H1 (cell line): ENCODE measurements around the gene DVL3. TPM values are rescaled to one million over a fixed set of nuclear protein-coding genes. Genes with fewer than 3 reads are reported as not detected.

Experiments
- CTCF ChIA-PET: fragments of 300-600 bp; sonication (Branson Sonifier 250); formaldehyde crosslinking; loops from one replicate; lab custom pipeline; 2021; ENCODE audit not compliant: partially characterized antibody; lab: Charles Lee
- POLR2A ChIA-PET: fragments of 300-600 bp; sonication (Branson Sonifier 250); formaldehyde crosslinking; loops from one replicate; lab custom pipeline; 2021; ENCODE audit warnings: inconsistent platforms; ENCODE audit not compliant: partially characterized antibody; lab: Charles Lee
- DNase-seq, 2 experiments: peaks; one replicate each; pipeline versions ENCODE4 v3.0.0 to v3.0.0-alpha.2; 2010 to 2022; ENCODE audit warnings: low spot score in 2 of 2, low read depth in 1 of 2, mixed read lengths in 1 of 2
- FAIRE-seq: peaks from 2 replicates; lab custom pipeline; 2011; peaks lifted over from hg19 to GRCh38; lab: Jason Lieb, UNC
- H2AFZ ChIP-seq: 2 replicates; pipeline ENCODE4 v1.8.1; 2012; ENCODE audit warnings: low read length, inconsistent platforms
- H2AK5ac ChIP-seq: 2 replicates; pipeline ENCODE4 v1.6.1; 2013; ENCODE audit warnings: low read depth, low read length
- H2BK120ac ChIP-seq: replicated peaks from 2 replicates; pipeline ENCODE3; 2013; ENCODE audit warnings: low read depth, low read length, inconsistent platforms
- H2BK12ac ChIP-seq: 2 replicates; pipeline ENCODE4 v1.6.1; 2013; ENCODE audit warnings: low read depth, low read length
- H2BK15ac ChIP-seq: 2 replicates; pipeline ENCODE4 v1.6.1; 2013; ENCODE audit warnings: low read length
- H2BK20ac ChIP-seq: 2 replicates; pipeline ENCODE4 v1.6.1; 2013; ENCODE audit warnings: low read length
- H2BK5ac ChIP-seq: 2 replicates; pipeline ENCODE4 v1.6.1; 2013; ENCODE audit warnings: low read depth, low read length
- H3K14ac ChIP-seq: 2 replicates; pipeline ENCODE4 v1.6.1; 2013; ENCODE audit warnings: inconsistent platforms; ENCODE audit not compliant: insufficient read length
- H3K18ac ChIP-seq: 2 replicates; pipeline ENCODE4 v1.6.1; 2013; ENCODE audit warnings: low read length; ENCODE audit errors: extremely low read depth
- H3K23ac ChIP-seq: 2 replicates; pipeline ENCODE4 v1.6.1; 2013; ENCODE audit warnings: inconsistent platforms; ENCODE audit not compliant: insufficient read length
- H3K23me2 ChIP-seq: 2 replicates; pipeline ENCODE4 v1.6.1; 2013; ENCODE audit warnings: low read depth, low read length
- H3K27ac ChIP-seq: 2 replicates; pipeline ENCODE4 v1.6.1; 2011; ENCODE audit warnings: low read depth, low read length, inconsistent platforms
- H3K27me3 ChIP-seq, 4 experiments: replicated peaks in 1 of 4; 1 replicate in 1 of 4; 2 replicates in 3 of 4; pipeline versions ENCODE4 v1.6.1 to v1.8.1; 2011 to 2013; ENCODE audit warnings: low read length in 3 of 4, mild to moderate bottlenecking in 3 of 4, inconsistent platforms in 2 of 4, mixed read lengths in 2 of 4, moderate library complexity in 1 of 4; ENCODE audit not compliant: control insufficient read depth in 3 of 4, insufficient read depth in 3 of 4; ENCODE audit errors: extremely low read depth in 1 of 4
- H3K36me3 ChIP-seq, 4 experiments: 2 replicates each; pipeline versions ENCODE4 v1.6.1 to v1.8.1; 2011 to 2013; ENCODE audit warnings: mild to moderate bottlenecking in 4 of 4, low read length in 3 of 4, moderate library complexity in 2 of 4, control low read depth in 1 of 4, inconsistent platforms in 1 of 4; ENCODE audit not compliant: insufficient read depth in 4 of 4, control insufficient read depth in 2 of 4
- H3K4ac ChIP-seq: replicated peaks from 2 replicates; pipeline ENCODE3; 2013; ENCODE audit warnings: low read length, low read depth, mixed read lengths, inconsistent platforms; ENCODE audit not compliant: insufficient read length
- H3K4me1 ChIP-seq, 4 experiments: replicated peaks in 1 of 4; 1 replicate in 1 of 4; 2 replicates in 3 of 4; pipeline versions ENCODE4 v1.6.1 to v1.8.1; 2011 to 2013; ENCODE audit warnings: low read length in 3 of 4, inconsistent platforms in 2 of 4, mixed read lengths in 1 of 4; ENCODE audit not compliant: insufficient read depth in 4 of 4, control insufficient read depth in 3 of 4
- H3K4me2 ChIP-seq, 2 experiments: 2 replicates each; pipeline versions ENCODE4 v1.6.1 to v1.8.1; 2011 to 2013; ENCODE audit warnings: low read depth in 2 of 2, low read length in 2 of 2, control low read depth in 1 of 2, inconsistent platforms in 1 of 2, mild to moderate bottlenecking in 1 of 2; ENCODE audit not compliant: insufficient read depth in 1 of 2
- H3K4me3 ChIP-seq, 4 experiments: fragments of 200-600, 300-600 bp in 1 of 4; sonication (generic), shearing (Covaris generic), sonication (Bioruptor Twin) in 1 of 4; 2 replicates each; pipeline versions ENCODE4 v1.5.1 to v1.8.1; 2011 to 2016; ENCODE audit warnings: low read length in 4 of 4, low read depth in 3 of 4, control low read depth in 2 of 4, inconsistent platforms in 2 of 4, mild to moderate bottlenecking in 2 of 4, mixed read lengths in 1 of 4, moderate library complexity in 1 of 4; ENCODE audit not compliant: insufficient read depth in 2 of 4; ENCODE audit errors: extremely low read depth in 1 of 4
- H3K56ac ChIP-seq: replicated peaks from 2 replicates; pipeline ENCODE3; 2013; ENCODE audit warnings: low read depth, mild to moderate bottlenecking, mixed read lengths, low read length, inconsistent platforms; ENCODE audit not compliant: insufficient read length
- H3K79me1 ChIP-seq: 2 replicates; pipeline ENCODE4 v1.6.1; 2013; ENCODE audit warnings: low read depth, low read length, control low read depth
- H3K79me2 ChIP-seq, 2 experiments: 2 replicates each; pipeline versions ENCODE4 v1.6.1 to v1.8.1; 2012 to 2013; ENCODE audit warnings: low read length in 2 of 2, mild to moderate bottlenecking in 2 of 2, inconsistent platforms in 1 of 2; ENCODE audit not compliant: insufficient read depth in 2 of 2, control insufficient read depth in 1 of 2
- H3K9ac ChIP-seq, 4 experiments: replicated peaks in 1 of 4; 1 replicate in 1 of 4; 2 replicates in 3 of 4; pipeline versions ENCODE4 v1.6.1 to v1.8.1; 2011 to 2013; ENCODE audit warnings: low read depth in 3 of 4, low read length in 3 of 4, control low read depth in 2 of 4, mild to moderate bottlenecking in 2 of 4, moderate library complexity in 2 of 4, inconsistent platforms in 1 of 4; ENCODE audit errors: extremely low read depth in 1 of 4
- H3K9me3 ChIP-seq, 2 experiments: 2 replicates each; pipeline versions ENCODE4 v1.6.1 to v1.8.1; 2012 to 2013; ENCODE audit warnings: mild to moderate bottlenecking in 2 of 2, moderate library complexity in 2 of 2, control low read depth in 1 of 2, inconsistent platforms in 1 of 2, low read depth in 1 of 2, low read length in 1 of 2, mixed read lengths in 1 of 2; ENCODE audit not compliant: insufficient read depth in 2 of 2
- H4K20me1 ChIP-seq, 2 experiments: replicated peaks in 1 of 2; 2 replicates each; pipeline versions ENCODE3 to v1.8.1; 2011 to 2013; ENCODE audit warnings: inconsistent platforms in 2 of 2, low read length in 2 of 2, mild to moderate bottlenecking in 1 of 2; ENCODE audit not compliant: insufficient read depth in 2 of 2, control insufficient read depth in 1 of 2
- H4K5ac ChIP-seq: 2 replicates; pipeline ENCODE4 v1.6.1; 2013; ENCODE audit warnings: low read length, low read depth, mixed read lengths, inconsistent platforms; ENCODE audit not compliant: insufficient read length
- H4K8ac ChIP-seq: 2 replicates; pipeline ENCODE4 v1.8.0; 2013; ENCODE audit warnings: mild to moderate bottlenecking, moderate library complexity, low read length, inconsistent platforms; ENCODE audit not compliant: insufficient read depth; ENCODE audit errors: extremely low read depth
- H4K91ac ChIP-seq: replicated peaks from 2 replicates; pipeline ENCODE3; 2013; ENCODE audit warnings: low read length, mixed read lengths, inconsistent platforms; ENCODE audit not compliant: insufficient read length
- ASH2L ChIP-seq: fragments of 200-600, 300-600 bp; sonication (generic); IDR thresholded peaks from one replicate; pipeline ENCODE4 v1.7.1; 2017; ENCODE audit warnings: low read length
- ATF3 ChIP-seq: IDR thresholded peaks from 2 replicates; pipeline ENCODE4 v1.6.1; 2011; ENCODE audit warnings: low read depth, mild to moderate bottlenecking, low read length; ENCODE audit not compliant: insufficient read depth
- FOSL1 ChIP-seq: IDR thresholded peaks from 2 replicates; pipeline ENCODE4 v1.6.1; 2011; ENCODE audit warnings: mild to moderate bottlenecking, low read depth, low read length, moderate library complexity; ENCODE audit not compliant: insufficient read depth
- HDAC6 ChIP-seq: IDR thresholded peaks from one replicate; pipeline ENCODE4 v1.7.1; 2012; ENCODE audit warnings: low read depth, mild to moderate bottlenecking, inconsistent platforms, low read length, moderate library complexity
- KDM1A ChIP-seq: fragments of 200-600, 300-600 bp; sonication (generic); IDR thresholded peaks from 2 replicates; pipeline ENCODE4 v1.7.1; 2016; ENCODE audit warnings: mild to moderate bottlenecking, low read length, borderline replicate concordance
- KDM5A ChIP-seq: fragments of 200-600 bp; IDR thresholded peaks from 2 replicates; pipeline ENCODE4 v1.7.1; 2012; ENCODE audit warnings: mild to moderate bottlenecking, low read length, inconsistent platforms, mixed read lengths
- RBBP5 ChIP-seq: IDR thresholded peaks from 2 replicates; pipeline ENCODE4 v1.7.1; 2012; ENCODE audit warnings: low read depth, mild to moderate bottlenecking, inconsistent platforms, low read length, moderate library complexity, borderline replicate concordance
- SP2 ChIP-seq: IDR thresholded peaks from 2 replicates; pipeline ENCODE4 v1.6.1; 2012; ENCODE audit warnings: mild to moderate bottlenecking, low read length, inconsistent platforms
- TAF1 ChIP-seq: IDR thresholded peaks from 2 replicates; pipeline ENCODE4 v1.6.1; 2011; ENCODE audit warnings: mild to moderate bottlenecking, low read depth, low read length
- ZNF274 ChIP-seq: IDR thresholded peaks from 2 replicates; pipeline ENCODE4 v1.7.0; 2012; ENCODE audit warnings: low read length, borderline replicate concordance; ENCODE audit errors: extremely low read depth
- WGBS, 2 experiments: shearing (Covaris generic) in 1 of 2; methylation state at CpG; one replicate each; pipeline versions ENCODE4 v1.1.6 to v1.1.7; 2013 to 2015; ENCODE audit warnings: low lambda C conversion rate in 2 of 2, mixed read lengths in 2 of 2, inconsistent platforms in 1 of 2, low coverage in 1 of 2, missing lambda C conversion rate in 1 of 2; ENCODE audit not compliant: insufficient replicate concordance in 2 of 2, insufficient coverage in 1 of 2, insufficient read length in 1 of 2; ENCODE audit errors: extremely low coverage in 1 of 2, missing lambda C conversion rate in 1 of 2; 5-methylcytosine and 5-hydroxymethylcytosine counted together
- polyA plus RNA-seq, 7 experiments: library from polyadenylated mRNA; depleted of rRNA in 3 of 7; stranded (reverse) in 5 of 7; unstranded in 2 of 7; fragments of >200 nt in 5 of 7; fragments of 200-250 nt in 2 of 7; gene quantifications; 1 replicate in 5 of 7; 2 replicates in 1 of 7; 4 replicates in 1 of 7; pipeline versions ENCODE4 v1.2.1 to v1.2.3, GENCODE V29; 2011 to 2013; ENCODE audit warnings: missing spikeins in 2 of 7, mixed read lengths in 2 of 7
- total RNA-seq: library from RNA; stranded (reverse); fragmentation: NEBNext Ultra II Directional; extraction: Animal tissue kit (Norgen Biotek cat#: 25700); gene quantifications from 2 replicates; pipeline ENCODE4 v1.2.1, GENCODE V29; 2021

Gene DVL3
- total and polyA plus RNA-seq, 2 of the 8 experiments (the other 6 are each of a cell fraction or from before 2014, with no cell fraction given): 38.5 to 66.6 TPM

DNA sequence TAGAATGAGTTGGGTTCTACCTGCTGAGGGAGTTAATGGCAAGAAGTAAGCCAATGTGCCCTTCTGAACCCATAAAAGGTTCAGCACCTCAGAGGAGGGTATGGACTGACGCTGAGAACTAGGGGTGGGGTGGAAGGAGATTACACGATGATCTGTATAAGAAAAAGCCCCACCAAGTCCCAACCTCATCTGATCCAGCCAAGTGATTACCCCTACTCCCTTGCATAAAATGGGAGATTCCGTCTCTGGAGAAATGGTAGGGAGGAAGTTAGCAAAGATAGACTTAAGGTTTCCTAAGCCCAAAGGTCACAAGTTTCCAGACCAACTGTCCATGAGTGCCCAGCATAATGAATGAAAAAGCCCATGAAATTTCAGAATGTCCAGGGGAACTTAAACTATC is 7.1 kb upstream of the DVL3 start:
- POLR2A ChIA-PET: interaction anchor here (1.2 to 4.6 kb wide), 2 partner anchors 13 to 171 kb away, joined by 3 to 26 read pairs; partner anchors contain the start of gene EIF2B5
- no peak overlapping the region for H2BK20ac ChIP-seq
- peaks cover 5 to 25% (median 15%) of the 10 kb centered on the region in 4 experiments for H3K36me3 ChIP-seq
- no peaks in the 10 kb centered on the region for H4K20me1 ChIP-seq
- no peaks in the 10 kb centered on the region for H3K9me3 ChIP-seq
- no peak overlapping the region for H3K4me2 ChIP-seq
- H3K56ac ChIP-seq: no peak overlapping the region
- H4K91ac ChIP-seq: no peak overlapping the region
- H3K27me3 ChIP-seq: no peaks in the 10 kb centered on the region
- no peak overlapping the region for H2BK5ac ChIP-seq
- no peak overlapping the region for H4K5ac ChIP-seq
- no peak overlapping the region for H3K4ac ChIP-seq
- no peak overlapping the region for H3K9ac ChIP-seq
- no peak overlapping the region for H4K8ac ChIP-seq
- no peaks in the 10 kb centered on the region for H3K23me2 ChIP-seq
- H3K27ac ChIP-seq: no peak overlapping the region
- WGBS, 2 experiments: 88% methylated on average over 3 of the region's 3 CpGs; no CpG with 5 or more reads in 1 of the 2 experiments
- no peaks in the 10 kb centered on the region for H3K79me1 ChIP-seq
- no peak overlapping the region for H3K4me3 ChIP-seq
- DNase-seq (no peak), FAIRE-seq (no peak)
- H2BK12ac ChIP-seq: no peak overlapping the region
- H2AK5ac ChIP-seq: no peak overlapping the region
- CTCF ChIA-PET: interaction anchor here (1.6 kb wide), 1 partner anchor 42 kb away, joined by 3 read pairs; no protein-coding TSS in a partner anchor
- no peak overlapping the region for H2BK120ac ChIP-seq
- H2BK15ac ChIP-seq: no peak overlapping the region
- no peak overlapping the region for H3K18ac ChIP-seq
- H2AFZ ChIP-seq: no peak overlapping the region
- H3K4me1 ChIP-seq: no peaks in the 10 kb centered on the region
- H3K14ac ChIP-seq: no peak overlapping the region
- H3K23ac ChIP-seq: no peak overlapping the region
- H3K79me2 ChIP-seq: no peaks in the 10 kb centered on the region
- TF ChIP-seq KDM5A (no peak), KDM1A (no peak), TAF1 (no peak), SP2 (no peak), ATF3 (no peak), HDAC6 (no peak), ASH2L (no peak), FOSL1 (no peak), RBBP5 (no peak), ZNF274 (no peak)
